Keratinocyte (primary cell): ENCODE measurements around the gene CHCHD10. TPM values are rescaled to one million over a fixed set of nuclear protein-coding genes. Genes with fewer than 3 reads are reported as not detected.

Source experiments
- DNase-seq: peaks from one replicate; pipeline ENCODE4 v3.0.0-alpha.2; 2011; ENCODE audit warnings: low read depth, missing footprints, low spot score
- FAIRE-seq: peaks from 2 replicates; lab custom pipeline; 2011; peaks lifted over from hg19 to GRCh38; lab: Jason Lieb, UNC
- H2AFZ ChIP-seq: 2 replicates; pipeline ENCODE4 v1.6.0; 2012; ENCODE audit warnings: low read length, control low read depth, inconsistent platforms; ENCODE audit not compliant: control insufficient read depth
- H3K27ac ChIP-seq: 2 replicates; pipeline ENCODE4 v1.5.1; 2011; ENCODE audit warnings: low read length; ENCODE audit not compliant: control insufficient read depth, insufficient read depth
- H3K27me3 ChIP-seq: 3 replicates; pipeline ENCODE4 v1.6.0; 2011; ENCODE audit warnings: low read length; ENCODE audit not compliant: control insufficient read depth, insufficient read depth; ENCODE audit errors: extremely low read depth
- H3K36me3 ChIP-seq, 2 experiments: 2 replicates in 1 of 2; 3 replicates in 1 of 2; pipeline ENCODE4 v1.5.1; 2011; ENCODE audit warnings: low read length in 2 of 2, mild to moderate bottlenecking in 1 of 2; ENCODE audit not compliant: control insufficient read depth in 2 of 2, insufficient read depth in 2 of 2; ENCODE audit errors: extremely low read depth in 1 of 2
- H3K4me1 ChIP-seq: 3 replicates; pipeline ENCODE4 v1.5.1; 2011; ENCODE audit warnings: low read length; ENCODE audit not compliant: control insufficient read depth, insufficient read depth; ENCODE audit errors: extremely low read depth
- H3K4me2 ChIP-seq: 3 replicates; pipeline ENCODE4 v1.6.0; 2011; ENCODE audit warnings: low read depth, low read length; ENCODE audit not compliant: control insufficient read depth, insufficient read depth; ENCODE audit errors: extremely low read depth
- H3K4me3 ChIP-seq, 3 experiments: fragments of 200-600 bp in 1 of 3; sonication (generic) in 1 of 3; 2 replicates in 2 of 3; 3 replicates in 1 of 3; pipeline ENCODE4 v1.5.1; 2011 to 2016; ENCODE audit warnings: low read length in 3 of 3, mild to moderate bottlenecking in 3 of 3, control low read depth in 2 of 3, inconsistent platforms in 1 of 3, low read depth in 1 of 3, mixed read lengths in 1 of 3, mixed run types in 1 of 3, moderate library complexity in 1 of 3; ENCODE audit not compliant: control insufficient read depth in 2 of 3, insufficient read depth in 2 of 3; ENCODE audit errors: extremely low read depth in 1 of 3
- H3K79me2 ChIP-seq: 2 replicates; pipeline ENCODE4 v1.6.0; 2012; ENCODE audit warnings: low read length; ENCODE audit not compliant: control insufficient read depth, insufficient read depth
- H3K9ac ChIP-seq: 3 replicates; pipeline ENCODE4 v1.6.0; 2011; ENCODE audit warnings: low read length; ENCODE audit not compliant: control insufficient read depth, insufficient read depth; ENCODE audit errors: extremely low read depth
- H3K9me1 ChIP-seq: 3 replicates; pipeline ENCODE4 v1.6.0; 2011; ENCODE audit warnings: low read length; ENCODE audit not compliant: control insufficient read depth, insufficient read depth; ENCODE audit errors: extremely low read depth
- H3K9me3 ChIP-seq: 2 replicates; pipeline ENCODE4 v1.5.1; 2012; ENCODE audit warnings: low read depth, low read length; ENCODE audit not compliant: control insufficient read depth
- H4K20me1 ChIP-seq: 3 replicates; pipeline ENCODE4 v1.6.0; 2011; ENCODE audit warnings: low read length; ENCODE audit not compliant: control insufficient read depth, insufficient read depth; ENCODE audit errors: extremely low read depth
- EZH2 ChIP-seq: IDR thresholded peaks from one replicate; pipeline ENCODE4 v1.6.1; 2012; ENCODE audit warnings: inconsistent platforms, mild to moderate bottlenecking, low read length, moderate library complexity
- dilution Hi-C: fragments of 300-500 bp; cut with MboI; formaldehyde crosslinking; loops from one replicate; pipeline ENCODE4 v1.7.0; 2020; ENCODE audit warnings: low sequenced_read_pairs; ENCODE audit not compliant: extremely low pct_ligation_motif_present
- polyA plus RNA-seq, 5 experiments: library from polyadenylated mRNA; depleted of rRNA in 3 of 5; stranded (reverse) in 3 of 5; stranded (forward) in 1 of 5; unstranded in 1 of 5; fragments of >200 nt; gene quantifications; 1 replicate in 1 of 5; 2 replicates in 3 of 5; 3 replicates in 1 of 5; pipeline versions ENCODE4 v1.2.1 to v1.2.3, GENCODE V29; 2011 to 2012; ENCODE audit warnings: missing spikeins in 2 of 5, low read depth in 1 of 5, low replicate concordance in 1 of 5
- TF ChIP-seq, protein P1 (sequence below), 3 experiments: IDR thresholded peaks in 1 of 3; conservative IDR thresholded peaks in 1 of 3; optimal IDR thresholded peaks in 1 of 3; 2 replicates in 2 of 3; 3 replicates in 1 of 3; pipeline versions ENCODE3 to v1.5.1; 2011; ENCODE audit warnings: low read length in 3 of 3, mild to moderate bottlenecking in 3 of 3, moderate library complexity in 2 of 3, control low read depth in 1 of 3, inconsistent platforms in 1 of 3; ENCODE audit not compliant: insufficient read depth in 2 of 3; ENCODE audit errors: extremely low read depth in 1 of 3

CHCHD10 gene
- polyA plus RNA-seq, 1 donor (not counting 4 experiments of a cell fraction or from before 2014, with no cell fraction given) = 10.4 TPM

DNA sequence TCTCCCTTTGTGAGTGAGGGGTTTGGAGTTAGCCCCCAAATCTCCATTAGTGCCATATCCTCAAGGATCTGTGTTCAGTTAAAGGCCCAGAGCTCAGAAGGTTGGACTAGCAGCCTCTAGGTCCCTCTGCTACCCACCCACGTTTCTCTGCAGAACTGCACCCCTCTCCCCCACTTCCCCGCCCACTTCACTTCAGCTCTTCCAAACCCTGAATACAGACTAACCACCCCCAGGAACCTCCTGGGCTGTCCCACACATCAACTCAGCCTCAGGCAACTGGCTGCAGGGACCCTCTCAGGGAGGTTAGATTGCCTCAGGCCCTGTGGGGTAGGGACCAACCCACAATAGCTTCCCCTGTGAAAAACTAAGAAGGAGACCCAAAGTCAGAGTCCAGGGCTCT lies 14.4 kb downstream of the CHCHD10 start:
- no peak overlapping the region for H3K9ac ChIP-seq
- no peak overlapping the region for H2AFZ ChIP-seq
- H3K27ac ChIP-seq = no peak overlapping the region
- H4K20me1 ChIP-seq = no peaks in the 10 kb centered on the region
- H3K79me2 ChIP-seq = peaks cover 3% of the 10 kb centered on the region
- H3K4me2 ChIP-seq = no peak overlapping the region
- FAIRE-seq (no peak), DNase-seq (no peak)
- H3K9me3 ChIP-seq = no peaks in the 10 kb centered on the region
- no peaks in the 10 kb centered on the region for H3K9me1 ChIP-seq
- no peak overlapping the region for H3K4me3 ChIP-seq
- no peaks in the 10 kb centered on the region for H3K27me3 ChIP-seq
- no peaks in the 10 kb centered on the region for H3K36me3 ChIP-seq
- dilution Hi-C loops = no loop called here
- TF ChIP-seq, protein P1, sequence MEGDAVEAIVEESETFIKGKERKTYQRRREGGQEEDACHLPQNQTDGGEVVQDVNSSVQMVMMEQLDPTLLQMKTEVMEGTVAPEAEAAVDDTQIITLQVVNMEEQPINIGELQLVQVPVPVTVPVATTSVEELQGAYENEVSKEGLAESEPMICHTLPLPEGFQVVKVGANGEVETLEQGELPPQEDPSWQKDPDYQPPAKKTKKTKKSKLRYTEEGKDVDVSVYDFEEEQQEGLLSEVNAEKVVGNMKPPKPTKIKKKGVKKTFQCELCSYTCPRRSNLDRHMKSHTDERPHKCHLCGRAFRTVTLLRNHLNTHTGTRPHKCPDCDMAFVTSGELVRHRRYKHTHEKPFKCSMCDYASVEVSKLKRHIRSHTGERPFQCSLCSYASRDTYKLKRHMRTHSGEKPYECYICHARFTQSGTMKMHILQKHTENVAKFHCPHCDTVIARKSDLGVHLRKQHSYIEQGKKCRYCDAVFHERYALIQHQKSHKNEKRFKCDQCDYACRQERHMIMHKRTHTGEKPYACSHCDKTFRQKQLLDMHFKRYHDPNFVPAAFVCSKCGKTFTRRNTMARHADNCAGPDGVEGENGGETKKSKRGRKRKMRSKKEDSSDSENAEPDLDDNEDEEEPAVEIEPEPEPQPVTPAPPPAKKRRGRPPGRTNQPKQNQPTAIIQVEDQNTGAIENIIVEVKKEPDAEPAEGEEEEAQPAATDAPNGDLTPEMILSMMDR (optimal IDR thresholded peaks at IDR 0.05 in 1 of 3, IDR thresholded peaks at IDR 0.05 in 1 of 3, conservative IDR thresholded peaks at IDR 0.05 in 1 of 3; ENCODE audit: extremely low read depth in 1 of 3, insufficient read depth in 2 of 3, low read length in 3 of 3) = no peak
- no peak for TF ChIP-seq EZH2
- H3K4me1 ChIP-seq = peaks cover 11% of the 10 kb centered on the region

DNA sequence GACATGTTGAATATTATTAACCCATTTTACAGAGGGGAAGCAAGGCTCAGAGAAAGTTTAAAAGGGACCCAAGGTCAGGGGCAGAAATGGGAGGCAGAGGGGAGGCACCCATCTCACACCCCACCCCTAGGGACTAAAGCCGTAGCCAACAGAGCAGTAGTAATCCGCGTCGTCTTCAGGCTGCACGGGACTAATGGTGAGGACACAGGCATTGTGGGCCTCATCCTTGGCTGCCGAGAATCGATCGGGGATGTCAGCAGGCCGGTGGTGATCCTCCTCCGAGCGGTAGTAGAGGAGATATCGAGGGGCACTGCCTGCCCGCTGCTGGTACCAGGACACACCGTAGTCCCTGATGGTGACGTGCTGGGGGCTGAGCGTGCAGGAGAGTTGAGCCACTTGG lies 15.0 kb downstream of the CHCHD10 start:
- H3K36me3 ChIP-seq = no peaks in the 10 kb centered on the region
- H3K4me3 ChIP-seq = no peak overlapping the region
- H3K27ac ChIP-seq = no peak overlapping the region
- no peaks in the 10 kb centered on the region for H3K27me3 ChIP-seq
- peaks cover 3% of the 10 kb centered on the region for H3K79me2 ChIP-seq
- H3K9me1 ChIP-seq = no peaks in the 10 kb centered on the region
- FAIRE-seq (no peak), DNase-seq (no peak)
- no peaks in the 10 kb centered on the region for H3K9me3 ChIP-seq
- no peak overlapping the region for H2AFZ ChIP-seq
- H4K20me1 ChIP-seq = no peaks in the 10 kb centered on the region
- no peak for TF ChIP-seq EZH2
- TF ChIP-seq, protein P1 (optimal IDR thresholded peaks at IDR 0.05 in 1 of 3, IDR thresholded peaks at IDR 0.05 in 1 of 3, conservative IDR thresholded peaks at IDR 0.05 in 1 of 3; ENCODE audit: extremely low read depth in 1 of 3, insufficient read depth in 2 of 3, low read length in 3 of 3) = no peak
- H3K4me2 ChIP-seq = no peak overlapping the region
- H3K9ac ChIP-seq = no peak overlapping the region
- dilution Hi-C loops = no loop called here
- peaks cover 11% of the 10 kb centered on the region for H3K4me1 ChIP-seq
